Stimulated activated CD8-positive, alpha-beta memory T cell treated with anti-CD3 and anti-CD28 coated beads, Interleukin-15, amount 100 ng/mL, for 4 hours (primary cell): ENCODE data around the gene GYPC.
"Not testable (repeated sequence)": the region's sequence is repeated elsewhere in the genome, so short reads cannot be mapped to it uniquely, and the experiment has no call there.

Experiments used
- DNase-seq, 2 donors: peaks; one replicate each; pipeline ENCODE4 v3.0.0-alpha.2; 2020; ENCODE audit warnings: low read depth in 2 of 2

GYPC gene

GRCh38 chr2:126668254-126668653 lies 12.3 kb downstream of the GYPC start:
- DNase-seq = no peak

- DNase-seq = no peak
Measured at GRCh38 chr2:126669772-126670171, 13.8 kb downstream of the GYPC start.

GRCh38 chr2:126671488-126671887 lies 15.5 kb downstream of the GYPC start:
- no peak for DNase-seq

GRCh38 chr2:126672980-126673605 lies 17.1 kb downstream of the GYPC start:
- DNase-seq = no peak

GRCh38 chr2:126674075-126674744 lies 18.3 kb downstream of the GYPC start:
- no peak for DNase-seq

GRCh38 chr2:126675637-126676036 lies 19.7 kb downstream of the GYPC start:
- DNase-seq = no peak

- DNase-seq = no peak
Measured at GRCh38 chr2:126676221-126677175, 20.5 kb downstream of the GYPC start.

GRCh38 chr2:126677176-126677538 lies 21.2 kb downstream of the GYPC start:
- DNase-seq = no peak

GRCh38 chr2:126678269-126679065 lies 22.5 kb downstream of the GYPC start:
- no peak for DNase-seq

GRCh38 chr2:126679094-126679713 lies 23.2 kb downstream of the GYPC start:
- no peak for DNase-seq

- DNase-seq = no peak
Measured at GRCh38 chr2:126681505-126681904, 25.5 kb downstream of the GYPC start.

- DNase-seq = no peak
Measured at GRCh38 chr2:126685629-126686028, 29.7 kb downstream of the GYPC start.

- DNase-seq = no peak
Measured at GRCh38 chr2:126686286-126686685, 30.3 kb downstream of the GYPC start.

GRCh38 chr2:126686841-126687485 lies 31.0 kb downstream of the GYPC start:
- no peak for DNase-seq

- no peak for DNase-seq
Measured at GRCh38 chr2:126687503-126687902, 31.5 kb downstream of the GYPC start.

GRCh38 chr2:126688594-126688993 lies 32.6 kb downstream of the GYPC start:
- DNase-seq = not testable (repeated sequence)

GRCh38 chr2:126692241-126692640 lies 36.3 kb downstream of the GYPC start:
- not testable (repeated sequence) for DNase-seq

- not testable (repeated sequence) for DNase-seq
Measured at GRCh38 chr2:126692934-126693592, 37.1 kb downstream of the GYPC start.

GRCh38 chr2:126696644-126697520 lies 40.9 kb downstream of the GYPC start:
- no peak for DNase-seq
